ENCODE results near the gene GRIN1.

The GRIN1 gene

DNA sequence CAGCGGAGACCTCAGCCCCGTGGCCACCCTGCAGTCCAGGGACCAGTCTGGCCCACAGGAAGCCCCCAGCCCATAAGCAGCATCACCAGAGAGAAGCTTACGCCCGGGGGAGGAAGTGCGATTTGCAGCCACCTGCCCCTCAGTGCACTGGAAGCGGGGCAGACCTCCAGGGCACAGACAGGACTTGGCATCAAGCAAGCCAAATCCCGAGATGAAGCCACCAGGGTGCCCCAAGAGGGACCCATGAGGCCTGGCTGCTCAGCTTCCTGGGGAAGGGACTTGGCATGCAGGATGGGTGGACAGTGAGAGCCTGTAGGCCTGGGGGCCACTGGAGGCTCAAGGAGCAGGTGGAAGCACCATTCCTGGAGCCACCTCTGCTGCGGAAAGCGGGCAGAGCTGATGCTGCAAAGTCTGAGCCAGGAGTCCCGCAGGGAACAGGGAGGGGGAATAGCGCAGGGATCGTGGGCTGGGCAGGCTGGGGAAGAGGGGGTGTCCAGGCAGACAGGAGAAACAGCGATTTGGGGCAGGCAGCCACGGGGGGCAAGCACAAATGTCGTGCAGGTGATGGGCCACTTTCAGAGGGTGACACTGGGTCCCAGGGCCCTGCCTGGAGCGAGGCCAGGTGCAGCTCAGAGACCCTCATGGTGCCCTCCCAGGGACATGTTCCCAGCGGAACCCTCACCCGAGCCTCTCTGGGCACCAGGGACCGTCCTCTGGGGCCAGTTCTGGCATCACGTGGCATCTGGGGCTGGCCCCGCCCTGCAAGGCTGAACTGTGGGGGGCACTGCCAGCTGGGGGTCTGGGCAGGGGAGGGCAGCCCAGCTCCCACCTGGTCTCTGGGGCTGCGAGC, 27.7 kb downstream of the GRIN1 start:
- no peak for TF ChIP-seq POLR2A (IDR thresholded peaks at IDR 0.05; ENCODE audit: low read length)
- TF ChIP-seq GATA1 (IDR thresholded peaks at IDR 0.05; ENCODE audit: low read depth, low read length): no peak
- DNase-seq: no peak

DNA sequence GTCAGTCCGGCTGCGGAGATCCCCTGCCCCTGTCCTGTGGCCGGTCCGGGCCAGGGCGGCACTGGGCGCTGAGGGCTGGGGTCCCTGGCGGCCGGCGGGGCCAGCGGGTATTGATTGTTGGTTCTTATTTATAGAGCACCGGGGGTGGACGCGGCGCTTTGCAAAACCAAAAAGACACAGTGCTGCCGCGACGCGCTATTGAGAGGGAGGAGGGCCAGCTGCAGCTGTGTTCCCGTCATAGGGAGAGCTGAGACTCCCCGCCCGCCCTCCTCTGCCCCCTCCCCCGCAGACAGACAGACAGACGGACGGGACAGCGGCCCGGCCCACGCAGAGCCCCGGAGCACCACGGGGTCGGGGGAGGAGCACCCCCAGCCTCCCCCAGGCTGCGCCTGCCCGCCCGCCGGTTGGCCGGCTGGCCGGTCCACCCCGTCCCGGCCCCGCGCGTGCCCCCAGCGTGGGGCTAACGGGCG, 28.4 kb downstream of the GRIN1 start:
- DNase-seq: no peak
- TF ChIP-seq GATA1 (IDR thresholded peaks at IDR 0.05; ENCODE audit: low read depth, low read length) (no peak), POLR2A (IDR thresholded peaks at IDR 0.05; ENCODE audit: low read length) (no peak)

- TF ChIP-seq POLR2A (IDR thresholded peaks at IDR 0.05; ENCODE audit: low read length) (no peak), GATA1 (IDR thresholded peaks at IDR 0.05; ENCODE audit: low read depth, low read length) (no peak)
- peak; percentile 34 to 58 for DNase-seq
Observed at GRCh38 chr9:137167747-137168572, 29.0 kb downstream of the GRIN1 start.

DNA sequence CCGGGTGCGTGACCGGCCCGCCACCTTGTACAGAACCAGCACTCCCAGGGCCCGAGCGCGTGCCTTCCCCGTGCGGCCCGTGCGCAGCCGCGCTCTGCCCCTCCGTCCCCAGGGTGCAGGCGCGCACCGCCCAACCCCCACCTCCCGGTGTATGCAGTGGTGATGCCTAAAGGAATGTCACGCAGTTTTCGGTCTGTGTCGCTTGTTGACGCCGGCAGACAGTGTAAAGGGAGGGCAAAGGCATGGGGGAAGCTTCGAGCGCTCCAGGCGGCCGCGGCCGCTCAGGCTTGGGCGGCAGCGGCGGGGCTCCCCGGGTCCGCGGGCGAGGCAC, 29.6 kb downstream of the GRIN1 start:
- DNase-seq: peak in 1 of 2 experiments; percentile 42
- TF ChIP-seq POLR2A (IDR thresholded peaks at IDR 0.05; ENCODE audit: low read length) (no peak), GATA1 (IDR thresholded peaks at IDR 0.05; ENCODE audit: low read depth, low read length) (no peak)

GRCh38 chr9:137168904-137169856, 30.2 kb downstream of the GRIN1 start:
- no peak for TF ChIP-seq POLR2A (IDR thresholded peaks at IDR 0.05; ENCODE audit: low read length)
- no peak for TF ChIP-seq GATA1 (IDR thresholded peaks at IDR 0.05; ENCODE audit: low read depth, low read length)
- peak; percentile 42 to 72 for DNase-seq

- DNase-seq: no peak
Observed at GRCh38 chr9:137169896-137170358, 31.0 kb downstream of the GRIN1 start, which contains the start of gene LRRC26. Gene LRRC26 (minus strand): TSS chr9:137170051. CDS start chr9:137169943, 108 bp downstream.

GRCh38 chr9:137170486-137171148, 31.7 kb downstream of the GRIN1 start:
- no peak for DNase-seq
- TF ChIP-seq GATA1 (IDR thresholded peaks at IDR 0.05; ENCODE audit: low read depth, low read length): no peak
- TF ChIP-seq POLR2A (IDR thresholded peaks at IDR 0.05; ENCODE audit: low read length): no peak

More at GRCh38 chr9:137169896-137170358, 31.0 kb downstream of the GRIN1 start, which contains the start of gene LRRC26:
- TF ChIP-seq GATA1 (IDR thresholded peaks at IDR 0.05; ENCODE audit: low read depth, low read length) (no peak), POLR2A (IDR thresholded peaks at IDR 0.05; ENCODE audit: low read length) (no peak)

DNA sequence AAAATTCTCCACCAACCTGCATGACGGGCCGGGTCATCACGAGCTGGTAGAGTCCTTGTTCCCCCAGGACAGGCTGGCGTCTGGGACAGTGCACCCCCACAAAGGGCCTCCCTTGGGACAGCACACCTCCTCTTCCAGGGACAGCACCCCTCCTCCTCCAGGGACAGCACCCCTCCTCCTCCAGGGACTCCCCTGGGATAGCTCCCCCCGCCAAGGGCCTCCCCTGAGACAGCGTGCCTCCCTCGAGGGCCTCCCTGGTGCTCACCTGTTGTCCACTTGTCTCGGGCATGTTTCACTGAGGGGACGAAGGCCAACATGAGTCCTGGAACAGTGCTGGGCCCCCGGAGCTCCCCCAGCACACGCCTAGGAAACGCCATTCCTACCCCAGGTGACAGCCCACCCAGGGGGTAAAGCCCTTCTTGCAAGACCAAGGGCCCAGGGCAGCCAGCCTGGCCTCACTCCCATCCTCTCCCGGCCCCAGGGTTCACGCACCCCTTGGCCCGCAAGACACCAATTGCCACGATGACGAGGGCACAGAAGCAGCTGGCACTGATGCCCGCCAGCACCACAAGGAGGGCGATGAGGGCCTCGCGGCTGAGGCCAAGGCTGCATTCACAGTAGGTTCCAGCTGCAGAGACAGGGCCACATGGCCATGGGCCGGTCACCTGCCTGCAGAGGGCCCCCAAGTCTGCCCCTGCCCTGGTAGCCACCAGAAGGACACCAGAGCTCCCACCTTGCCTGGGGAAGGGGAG, 32.4 kb downstream of the GRIN1 start:
- DNase-seq: no peak
- TF ChIP-seq GATA1 (IDR thresholded peaks at IDR 0.05; ENCODE audit: low read depth, low read length): no peak
- TF ChIP-seq POLR2A (IDR thresholded peaks at IDR 0.05; ENCODE audit: low read length): no peak

GRCh38 chr9:137172901-137173795, 34.2 kb downstream of the GRIN1 start:
- no peak for DNase-seq
- TF ChIP-seq POLR2A (IDR thresholded peaks at IDR 0.05; ENCODE audit: low read length) (no peak), GATA1 (IDR thresholded peaks at IDR 0.05; ENCODE audit: low read depth, low read length) (no peak)

DNA sequence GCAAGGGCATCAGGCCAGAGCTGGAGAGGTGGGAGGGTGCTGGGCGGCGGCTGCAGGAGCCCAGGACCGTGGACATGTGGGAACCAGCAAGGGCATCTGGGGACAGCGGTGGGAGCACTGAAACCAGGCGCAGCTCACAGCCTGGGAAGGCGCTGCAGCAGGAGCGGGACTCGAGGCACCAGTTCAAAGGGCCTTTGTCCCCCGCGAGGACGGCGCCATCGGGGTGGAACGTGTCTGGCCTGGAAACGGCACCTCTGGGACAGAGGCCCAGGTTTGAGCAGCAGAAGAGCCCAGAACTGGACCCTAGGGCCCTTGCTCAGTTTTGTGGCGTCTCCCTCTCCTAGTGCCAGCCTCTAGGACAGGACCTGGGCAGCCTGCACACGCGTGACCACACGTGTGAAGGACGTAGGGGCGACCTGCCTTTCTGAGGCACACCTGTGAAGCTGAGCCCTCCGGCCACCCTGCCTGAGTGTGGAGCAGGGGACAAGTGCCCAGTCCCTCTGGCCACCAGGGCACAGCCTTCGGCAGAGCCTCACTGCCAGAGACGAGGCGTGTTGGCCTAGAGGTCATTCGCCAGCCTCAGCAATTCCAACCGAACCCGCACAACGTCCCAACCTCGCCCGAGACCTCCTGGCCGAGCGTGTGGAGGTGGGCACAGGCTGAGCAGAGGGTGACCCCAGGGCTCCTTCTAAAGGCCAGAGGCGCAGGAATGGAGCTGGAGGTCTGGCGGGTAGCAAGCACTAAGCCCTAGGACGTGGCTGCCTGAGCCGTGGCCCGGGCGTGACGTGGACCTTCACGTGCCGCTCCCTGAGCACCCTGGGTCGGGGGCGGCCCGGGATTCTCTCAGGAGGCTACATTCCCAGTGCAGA, 35.1 kb downstream of the GRIN1 start:
- no peak for DNase-seq
- TF ChIP-seq POLR2A (IDR thresholded peaks at IDR 0.05; ENCODE audit: low read length) (no peak), GATA1 (IDR thresholded peaks at IDR 0.05; ENCODE audit: low read depth, low read length) (no peak)
